HepG2 (cell line): ENCODE results near the gene ZDHHC14. TPM values are rescaled to one million over a fixed set of nuclear protein-coding genes. Genes with fewer than 3 reads are reported as not detected.

Experiments used
- ATAC-seq: fragments of 200-7000 bp; cut with Tn5 transposase; 3 replicates; pipeline ENCODE4 v1.9.1; 2020; ENCODE audit warnings: mild to moderate bottlenecking, moderate library complexity
- BruUV-seq: library from RNA; stranded (reverse); fragments of 400-500 nt; replicated peaks from 2 replicates; lab custom pipeline; 2021; lab: Mats Ljungman, UMichigan
- CTCF ChIA-PET: fragments of 300-600 bp; formaldehyde crosslinking; extraction: SDS; loops from one replicate; lab custom pipeline; 2021; ENCODE audit warnings: low total read pairs, inconsistent platforms, low intra/inter-chr PET ratio; lab: Yijun Ruan, JAX
- POLR2A ChIA-PET: fragments of 350-600 bp; sonication (Branson Sonifier 250); formaldehyde crosslinking; loops from one replicate; lab custom pipeline; 2020; ENCODE audit warnings: antibody characterized with exemption, inconsistent platforms; lab: Yijun Ruan, JAX
- DNase-seq: peaks from one replicate; pipeline ENCODE4 v3.0.0-alpha.2; 2015; ENCODE audit warnings: low spot score
- FAIRE-seq: peaks from 3 replicates; lab custom pipeline; 2011; peaks lifted over from hg19 to GRCh38; lab: Jason Lieb, UNC
- H2AFZ ChIP-seq: one replicate; pipeline ENCODE4 v1.6.1; 2011; ENCODE audit warnings: low read length, inconsistent platforms
- H3K27ac ChIP-seq: fragments of 300-600 bp; 3 replicates; pipeline ENCODE4 v1.8.0; 2011; ENCODE audit warnings: mixed run types, mild to moderate bottlenecking, mixed read lengths, low read length, inconsistent platforms; ENCODE audit not compliant: insufficient read depth; ENCODE audit errors: extremely low read length
- H3K27me3 ChIP-seq, 2 experiments: fragments of 200-600 bp in 1 of 2; 2 replicates in 1 of 2; 3 replicates in 1 of 2; pipeline versions ENCODE4 v1.6.0 to v1.8.0; 2011; ENCODE audit warnings: low read length in 2 of 2, mild to moderate bottlenecking in 2 of 2, moderate library complexity in 2 of 2, inconsistent platforms in 1 of 2; ENCODE audit not compliant: insufficient read depth in 2 of 2, control insufficient read depth in 1 of 2
- H3K36me3 ChIP-seq, 2 experiments: fragments of 200-600 bp in 1 of 2; replicated peaks in 1 of 2; 2 replicates in 1 of 2; 3 replicates in 1 of 2; pipeline versions ENCODE4 v1.5.1 to v1.8.0; 2011; ENCODE audit warnings: low read length in 2 of 2, inconsistent platforms in 1 of 2; ENCODE audit not compliant: insufficient read depth in 2 of 2, control insufficient read depth in 1 of 2
- H3K4me1 ChIP-seq: 2 replicates; pipeline ENCODE4 v1.5.1; 2012; ENCODE audit warnings: low read length, inconsistent platforms; ENCODE audit not compliant: insufficient read depth
- H3K4me2 ChIP-seq: 2 replicates; pipeline ENCODE4 v1.6.0; 2011; ENCODE audit warnings: low read depth, low read length, inconsistent platforms
- H3K4me3 ChIP-seq, 3 experiments: fragments of 200-600 bp in 1 of 3; sonication (generic), shearing (Covaris generic) in 1 of 3; replicated peaks in 1 of 3; 2 replicates each; pipeline ENCODE4 v1.5.1; 2011 to 2016; ENCODE audit warnings: low read length in 3 of 3, inconsistent platforms in 2 of 3, low read depth in 2 of 3, mild to moderate bottlenecking in 2 of 3, control low read depth in 1 of 3, mixed read lengths in 1 of 3; ENCODE audit not compliant: insufficient read depth in 1 of 3
- H3K79me2 ChIP-seq: one replicate; pipeline ENCODE4 v1.6.1; 2011; ENCODE audit warnings: low read length, inconsistent platforms; ENCODE audit not compliant: insufficient read depth
- H3K9ac ChIP-seq: 2 replicates; pipeline ENCODE4 v1.6.0; 2011; ENCODE audit warnings: mild to moderate bottlenecking, low read depth, low read length, inconsistent platforms; ENCODE audit not compliant: insufficient read depth
- H3K9me3 ChIP-seq: 2 replicates; pipeline ENCODE4 v1.5.1; 2012; ENCODE audit warnings: mild to moderate bottlenecking, low read length
- H4K20me1 ChIP-seq: 2 replicates; pipeline ENCODE4 v1.6.0; 2011; ENCODE audit warnings: inconsistent platforms, mild to moderate bottlenecking, low read length, moderate library complexity; ENCODE audit not compliant: insufficient read depth
- AHR ChIP-seq: IDR thresholded peaks from 2 replicates; pipeline ENCODE4 v1.6.1; 2018; ENCODE audit warnings: missing genetic modification reagents, missing compliant biosample characterization
- BCLAF1 ChIP-seq: fragments of 450-650 bp; IDR thresholded peaks from 2 replicates; pipeline ENCODE4 v1.6.1; 2017; ENCODE audit warnings: mild to moderate bottlenecking
- CBX5 ChIP-seq: sonication (generic); formaldehyde crosslinking; IDR thresholded peaks from 2 replicates; pipeline ENCODE4 v1.4.0; 2020; ENCODE audit warnings: missing genetic modification reagents, borderline replicate concordance
- ELF3 ChIP-seq: IDR thresholded peaks from 2 replicates; pipeline ENCODE4 v1.6.1; 2016; ENCODE audit warnings: missing genetic modification reagents, missing compliant biosample characterization
- HHEX ChIP-seq: IDR thresholded peaks from 2 replicates; pipeline ENCODE4 v1.6.1; 2016; ENCODE audit warnings: control low read depth
- IKZF5 ChIP-seq: IDR thresholded peaks from 2 replicates; pipeline ENCODE4 v1.6.1; 2018; ENCODE audit warnings: missing genetic modification reagents, mild to moderate bottlenecking, missing compliant biosample characterization
- JDP2 ChIP-seq: sonication (generic); formaldehyde crosslinking; IDR thresholded peaks from 2 replicates; pipeline ENCODE4 v1.8.1; 2022; ENCODE audit warnings: missing genetic modification reagents, borderline replicate concordance
- NFYC ChIP-seq: IDR thresholded peaks from 2 replicates; pipeline ENCODE4 v1.6.1; 2016; ENCODE audit warnings: missing genetic modification reagents, missing compliant biosample characterization
- NKX3-1 ChIP-seq: sonication (generic); formaldehyde crosslinking; IDR thresholded peaks from 2 replicates; pipeline ENCODE4 v1.5.0; 2020; ENCODE audit warnings: missing genetic modification reagents
- RBM39 ChIP-seq: fragments of 200-400 bp; formaldehyde crosslinking; IDR thresholded peaks from one replicate; pipeline ENCODE4 v1.6.1; 2018; ENCODE audit warnings: antibody characterized with exemption, mild to moderate bottlenecking, low read depth, low read length; ENCODE audit not compliant: poor library complexity, severe bottlenecking
- SATB2 ChIP-seq: sonication (generic); formaldehyde crosslinking; IDR thresholded peaks from 2 replicates; pipeline ENCODE4 v1.5.0; 2020; ENCODE audit warnings: missing genetic modification reagents
- SMYD3 ChIP-seq: sonication (generic); formaldehyde crosslinking; IDR thresholded peaks from 2 replicates; pipeline ENCODE4 v1.8.1; 2023; ENCODE audit warnings: mild to moderate bottlenecking, missing genetic modification reagents
- SRF ChIP-seq: IDR thresholded peaks from 2 replicates; pipeline ENCODE4 v1.6.1; 2011; ENCODE audit warnings: mild to moderate bottlenecking, low read depth, low read length, moderate library complexity
- TARDBP ChIP-seq: sonication (generic); formaldehyde crosslinking; IDR thresholded peaks from 2 replicates; pipeline ENCODE4 v1.8.0; 2022; ENCODE audit warnings: mild to moderate bottlenecking, missing genetic modification reagents
- ZBTB42 ChIP-seq: sonication (generic); formaldehyde crosslinking; IDR thresholded peaks from 2 replicates; pipeline ENCODE4 v1.5.0; 2020; ENCODE audit warnings: mild to moderate bottlenecking, missing genetic modification reagents
- ZFP90 ChIP-seq: sonication (generic); formaldehyde crosslinking; IDR thresholded peaks from 2 replicates; pipeline ENCODE4 v1.8.0; 2022; ENCODE audit warnings: missing genetic modification reagents, mild to moderate bottlenecking, inconsistent platforms, borderline replicate concordance
- ZNF350 ChIP-seq: sonication (generic); formaldehyde crosslinking; IDR thresholded peaks from 2 replicates; pipeline ENCODE4 v1.4.0; 2020; ENCODE audit warnings: mild to moderate bottlenecking, low read depth, missing genetic modification reagents, borderline replicate concordance
- ZNF510 ChIP-seq: sonication (generic); formaldehyde crosslinking; IDR thresholded peaks from 2 replicates; pipeline ENCODE4 v1.4.0; 2020; ENCODE audit warnings: low read depth, mild to moderate bottlenecking, missing genetic modification reagents
- ZNF563 ChIP-seq: sonication (generic); formaldehyde crosslinking; IDR thresholded peaks from 2 replicates; pipeline ENCODE4 v1.8.0; 2022; ENCODE audit warnings: mild to moderate bottlenecking, moderate library complexity, missing genetic modification reagents
- ZNF703 ChIP-seq: sonication (generic); formaldehyde crosslinking; IDR thresholded peaks from 2 replicates; pipeline ENCODE4 v1.5.1; 2020; ENCODE audit warnings: missing genetic modification reagents, mild to moderate bottlenecking, moderate library complexity, borderline replicate concordance
- ZNF800 ChIP-seq: sonication (generic); formaldehyde crosslinking; IDR thresholded peaks from 2 replicates; pipeline ENCODE4 v1.4.0; 2020; ENCODE audit warnings: missing genetic modification reagents
- WGBS: methylation state at CpG from one replicate; pipeline ENCODE4 v1.1.6; 2017; ENCODE audit warnings: low lambda C conversion rate; 5-methylcytosine and 5-hydroxymethylcytosine counted together
- in situ Hi-C: cut with HindIII; loops from 2 replicates; pipeline ENCODE4 v1.10.0; 2017; ENCODE audit warnings: low pct_unique_long_range_greater_than_20kb; ENCODE audit not compliant: extremely low pct_ligation_motif_present
- intact Hi-C: fragments of 100-400 bp; cut with micrococcal nuclease; formaldehyde crosslinking; loops from one replicate; pipeline ENCODE4 v1.10.0; 2022; ENCODE audit not compliant: unreplicated experiment
- polyA plus RNA-seq, 8 experiments: library from polyadenylated mRNA; depleted of rRNA in 3 of 8; stranded (reverse) in 7 of 8; unstranded in 1 of 8; fragments of >200 nt; fragmentation: Illumina TruSeq in 4 of 8; extraction: Trizol in 4 of 8; gene quantifications; 2 replicates each; pipeline versions ENCODE4 v1.2.1 to v1.2.3, GENCODE V29; 2011 to 2016; ENCODE audit warnings: low read depth in 4 of 8, missing spikeins in 1 of 8, mixed read lengths in 1 of 8; ENCODE audit not compliant: insufficient read depth in 1 of 8
- total RNA-seq, 5 experiments: library from RNA; depleted of rRNA; stranded (reverse); fragments of >200 nt; fragmentation: Illumina TruSeq; extraction: Trizol; gene quantifications; 2 replicates each; pipeline ENCODE4 v1.2.3, GENCODE V29; 2016; ENCODE audit warnings: low read depth in 1 of 5

ZDHHC14 gene
- total and polyA plus RNA-seq, 2 of the 13 experiments (the other 11 are each of a cell fraction or from before 2014, with no cell fraction given), result 3.7 to 9.5 TPM

- CTCF ChIA-PET, result no interaction called here
- WGBS, result 0% methylated on average over 5 of the region's 28 CpGs
- FAIRE-seq, result no peak
- H3K79me2 ChIP-seq, result peaks cover 17% of the 10 kb centered on the region
- H3K36me3 ChIP-seq, result no peaks in the 10 kb centered on the region
- POLR2A ChIA-PET, result interaction anchor here (1.0 to 3.7 kb wide), 10 partner anchors 54 to 159 kb away, joined by 3 to 35 read pairs (median 6); partner anchors contain the start of gene TMEM242
- in situ Hi-C loops (no loop called here), intact Hi-C loops (loop anchor here (2.0 to 5.0 kb wide), 4 partner anchors 52 to 150 kb away; no protein-coding TSS in a partner anchor)
- H3K27ac ChIP-seq, result peak overlapping the region; percentile 56
- peaks cover 49% of the 10 kb centered on the region for H3K4me1 ChIP-seq
- ATAC-seq, result peak; percentile 49
- peak overlapping the region; percentile 95 for H3K4me2 ChIP-seq
- BruUV-seq, result no TSS peak
- no peaks in the 10 kb centered on the region for H3K9me3 ChIP-seq
- no peak for DNase-seq
- peaks cover 4% of the 10 kb centered on the region; the same call in 1 of the 2 replicates for H4K20me1 ChIP-seq
- peak overlapping the region; percentile 77 for H3K9ac ChIP-seq
- H3K27me3 ChIP-seq, result no peaks in the 10 kb centered on the region; a peak in 1 of 5 replicates
- no peak overlapping the region for H2AFZ ChIP-seq
- peak overlapping the region; percentile 91 to 95 (median 92) for H3K4me3 ChIP-seq
- 0 out of 2 replicates have a peak, but pooled peaks have one; percentile 2 for TF ChIP-seq AHR (CRISPR knock-in tag)
- no peak for TF ChIP-seq CBX5
- TF ChIP-seq SRF, result no peak
- peak; percentile 71 for TF ChIP-seq RBM39
- TF ChIP-seq SATB2 (CRISPR knock-in tag), result 0 out of 2 replicates have a peak, but pooled peaks have one; percentile 1
- TF ChIP-seq ZNF510, result 0 out of 2 replicates have a peak, but pooled peaks have one; percentile 34
- 0 out of 2 replicates have a peak, but pooled peaks have one; percentile 81 for TF ChIP-seq ZNF703
- TF ChIP-seq SMYD3 (CRISPR knock-in tag), result 0 out of 2 replicates have a peak, but pooled peaks have one; percentile 69
- no peak; the same call in 1 of the 2 replicates for TF ChIP-seq ZNF350 (CRISPR knock-in tag)
- TF ChIP-seq TARDBP (CRISPR knock-in tag), result peak; percentile 76; the same call in 1 of the 2 replicates
- TF ChIP-seq NKX3-1 (CRISPR knock-in tag), result no peak
- no peak for TF ChIP-seq ELF3 (CRISPR knock-in tag)
- no peak for TF ChIP-seq BCLAF1
- TF ChIP-seq ZBTB42 (CRISPR knock-in tag), result no peak
- no peak for TF ChIP-seq JDP2 (CRISPR knock-in tag)
- TF ChIP-seq HHEX (CRISPR knock-in tag), result no peak
- peak; percentile 22; the same call in 1 of the 2 replicates for TF ChIP-seq ZFP90 (CRISPR knock-in tag)
- TF ChIP-seq IKZF5 (CRISPR knock-in tag), result 0 out of 2 replicates have a peak, but pooled peaks have one; percentile 13
- TF ChIP-seq NFYC (CRISPR knock-in tag), result no peak
- TF ChIP-seq ZNF563 (CRISPR knock-in tag), result peak; percentile 15; the same call in 1 of the 2 replicates
- no peak for TF ChIP-seq ZNF800
Observed at GRCh38 chr6:157380458-157380778, 572 bp upstream of the ZDHHC14 start.
